M059J (cell line): Measurements from ENCODE around the gene IL16. TPM values are rescaled to one million over a fixed set of nuclear protein-coding genes. Genes with fewer than 3 reads are reported as not detected.
A peak's percentile ranks its signal among the peaks of the same experiment; 100 is the strongest.

ENCODE experiments used
- DNase-seq: peaks from one replicate; pipeline ENCODE4 v3.0.0-alpha.2; 2012; ENCODE audit warnings: low read depth
- total RNA-seq: library from RNA; depleted of rRNA; stranded (reverse); fragments of >200 nt; shearing (Covaris generic); gene quantifications from 2 replicates; pipeline ENCODE4 v1.2.3, GENCODE V29; 2014

IL16 gene
- total RNA-seq, 1 experiment from 2014 or later: not detected

DNA sequence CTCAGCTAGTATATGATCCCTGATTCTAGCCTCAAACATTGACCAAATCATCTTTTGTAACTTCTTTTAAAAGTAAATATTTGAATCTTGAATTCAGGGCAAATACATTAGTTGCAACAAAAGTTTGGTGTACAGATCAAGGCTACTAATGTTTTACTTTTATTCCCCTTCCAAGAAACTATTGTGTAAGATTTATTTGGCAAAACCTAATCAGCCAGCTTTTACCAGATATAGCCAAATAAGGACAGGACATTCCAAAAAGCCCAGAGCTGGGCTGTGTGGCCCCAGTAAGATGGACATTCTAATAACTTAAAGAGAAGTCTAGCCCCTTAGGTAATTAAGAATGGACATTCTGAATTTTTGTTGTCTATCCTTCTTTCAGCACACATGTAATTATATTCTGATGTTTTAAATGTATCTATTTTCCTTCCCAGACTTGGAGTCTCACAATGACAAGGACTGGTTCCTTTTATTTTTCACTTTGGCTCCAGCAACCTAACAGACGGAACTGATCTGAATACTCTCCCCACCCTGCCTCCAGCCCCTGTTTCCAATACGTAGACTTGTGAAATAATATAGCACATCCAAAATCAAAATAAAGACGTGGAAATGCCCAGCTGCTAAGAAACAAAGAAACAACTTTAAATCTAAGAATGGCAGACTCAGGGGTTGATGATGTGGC is 79.2 kb downstream of the IL16 start:
- no peak for DNase-seq

DNA sequence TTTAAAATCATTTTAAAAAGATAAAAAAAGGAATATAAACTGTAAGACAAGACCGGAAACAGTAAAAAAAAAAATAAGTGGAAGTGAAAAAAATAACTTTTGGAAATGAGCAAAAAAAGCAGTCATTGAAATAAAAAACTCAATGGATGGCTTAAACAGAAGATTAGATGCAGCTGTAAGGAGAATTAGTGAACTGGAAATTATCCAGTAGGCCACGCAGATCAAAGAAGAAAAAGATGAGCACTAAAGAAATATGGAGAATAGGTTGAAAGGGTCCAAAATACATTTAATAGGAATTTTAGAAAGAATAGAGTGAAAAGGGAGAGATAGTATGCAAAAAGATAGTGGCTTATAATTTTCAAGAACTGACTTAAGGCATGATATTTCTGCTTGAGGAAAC is 80.3 kb downstream of the IL16 start:
- DNase-seq: no peak

DNA sequence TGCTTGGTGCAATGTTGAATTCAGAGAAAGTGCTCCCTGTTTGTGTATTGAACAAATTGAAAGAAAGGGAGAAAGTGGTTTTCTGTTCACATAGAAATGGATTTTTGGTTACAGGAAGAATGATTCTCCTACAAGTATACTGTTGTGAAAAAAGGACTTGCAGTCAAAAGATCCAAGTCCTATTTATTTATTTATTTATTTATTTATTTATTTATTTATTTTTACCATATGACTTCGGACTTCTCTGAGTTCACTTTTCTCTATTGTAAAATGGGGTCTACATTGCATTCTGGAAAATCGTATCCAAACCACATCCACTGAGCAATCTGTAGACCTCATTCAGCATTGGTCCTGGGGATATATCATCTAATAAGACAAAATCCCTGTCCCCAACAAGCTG is 81.2 kb downstream of the IL16 start:
- DNase-seq: no peak

DNA sequence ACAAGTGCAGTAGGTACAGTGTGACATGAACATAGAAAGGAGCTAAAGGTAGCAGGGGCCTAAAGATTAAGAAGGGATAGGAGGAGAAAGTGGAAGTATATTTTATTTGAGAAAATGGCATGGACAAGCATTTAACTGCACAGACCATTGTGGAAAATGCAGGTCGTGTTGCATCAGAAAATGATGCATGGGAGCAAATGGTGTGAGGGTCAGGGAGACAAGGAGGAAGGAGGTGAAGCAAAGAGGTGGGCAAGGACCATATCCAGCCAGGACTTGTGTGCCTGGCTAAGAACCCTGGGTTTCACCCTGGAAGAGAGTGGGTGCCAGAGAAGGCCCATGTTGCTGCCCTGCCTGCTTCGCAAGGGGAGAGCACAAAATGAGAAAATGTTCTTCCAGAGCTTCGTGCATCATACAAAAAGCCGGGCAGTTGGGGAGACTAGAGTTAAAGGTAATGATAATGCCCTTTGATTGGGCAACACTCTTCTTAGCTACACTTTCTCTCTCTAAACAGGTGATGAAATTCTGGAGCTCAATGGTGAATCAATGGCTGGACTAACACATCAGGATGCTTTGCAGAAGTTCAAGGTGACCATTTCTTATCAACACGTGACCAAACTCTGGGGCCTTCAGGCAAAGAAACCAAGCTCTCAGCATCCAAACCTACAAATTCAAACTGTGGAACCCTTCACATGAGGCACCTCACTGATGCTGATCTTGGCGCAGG is 81.8 kb downstream of the IL16 start:
- no peak for DNase-seq

DNA sequence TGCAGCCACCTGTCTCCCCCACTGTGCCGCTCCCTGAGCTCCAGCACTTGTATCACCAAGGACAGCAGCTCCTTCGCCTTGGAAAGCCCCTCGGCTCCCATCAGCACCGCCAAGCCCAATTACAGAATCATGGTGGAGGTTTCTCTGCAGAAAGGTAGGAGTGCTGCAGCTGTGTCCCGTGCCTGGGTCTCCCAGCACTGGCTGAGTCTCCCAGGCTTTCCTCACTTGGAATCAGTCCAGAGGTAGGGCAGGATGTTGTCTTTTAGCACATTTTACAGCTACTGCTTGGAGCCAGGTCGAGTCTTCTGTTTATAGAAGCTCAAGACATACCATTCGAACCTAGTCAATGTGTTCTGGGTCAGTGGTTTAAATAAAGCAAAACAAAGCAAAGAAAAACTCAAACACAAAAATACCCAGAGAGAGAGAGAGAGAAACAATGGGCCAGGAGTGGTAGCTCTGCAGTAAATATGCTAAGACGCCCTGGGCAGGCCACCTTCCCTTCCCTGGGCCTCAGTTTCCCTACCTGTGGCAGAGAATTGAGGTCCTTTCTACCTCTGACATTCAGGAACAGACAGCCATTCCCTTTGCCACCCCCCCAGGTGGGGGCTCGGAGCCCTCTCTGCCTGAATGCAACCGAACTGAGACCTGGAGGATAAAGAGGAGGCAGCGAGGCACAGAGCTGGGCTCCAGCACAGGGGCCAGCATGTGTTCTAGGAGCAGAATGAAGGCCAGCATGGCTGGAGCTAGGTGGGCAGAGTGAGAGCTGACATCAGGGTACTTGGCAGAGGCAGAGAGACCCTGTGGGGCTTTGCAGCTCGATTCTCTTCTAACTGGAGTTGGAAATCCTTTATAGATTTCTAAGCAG is 83.2 kb downstream of the IL16 start:
- peak; percentile 67 for DNase-seq

DNA sequence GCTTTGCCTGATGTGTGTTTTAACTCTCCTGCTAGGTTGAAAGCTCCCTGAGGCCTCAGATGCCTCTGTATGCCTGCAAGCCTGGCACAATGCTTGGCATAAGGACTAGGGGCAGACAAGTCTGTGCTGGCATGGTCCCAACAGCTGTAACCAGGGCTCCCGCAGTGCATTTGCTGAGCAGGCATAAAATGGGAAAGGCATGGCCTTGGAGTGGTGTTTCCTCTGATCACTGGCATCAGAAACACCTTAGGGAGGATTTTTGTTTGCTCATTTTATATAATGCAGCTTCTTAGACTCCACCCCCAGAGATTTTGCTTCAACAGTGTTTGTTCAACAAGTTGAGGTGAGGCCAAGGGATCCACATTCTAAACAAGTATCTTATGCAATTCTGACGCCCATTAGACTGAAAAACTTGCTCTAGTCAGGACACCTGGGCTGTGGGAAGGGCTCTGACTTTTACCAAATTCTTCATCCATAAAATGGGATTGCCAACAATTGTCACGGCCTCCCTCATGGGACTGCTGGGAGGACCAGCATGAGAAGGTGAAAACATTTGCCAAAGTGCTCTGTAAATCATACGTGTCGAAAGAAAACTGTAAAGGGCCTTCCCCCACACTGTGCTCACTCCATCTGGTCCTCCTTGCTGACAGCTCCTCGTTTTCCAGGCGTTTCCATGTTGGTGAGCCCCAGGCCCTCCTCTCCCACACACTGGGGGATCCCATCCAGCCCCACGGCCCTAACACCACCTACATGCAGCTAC is 84.2 kb downstream of the IL16 start:
- DNase-seq: no peak

DNA sequence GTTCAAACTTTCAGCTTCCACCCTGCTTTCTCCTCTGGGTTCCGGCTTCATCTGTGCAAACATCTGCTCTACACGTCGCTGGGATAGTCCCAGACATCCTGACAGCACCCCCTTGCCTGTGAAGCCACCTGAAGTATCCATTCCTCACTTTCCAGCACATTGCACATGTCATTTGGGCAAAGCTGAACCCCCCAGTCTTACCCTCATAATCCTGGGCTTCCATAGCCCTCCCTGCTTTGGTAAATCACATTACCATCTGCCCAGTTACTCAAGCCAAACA is 84.7 kb downstream of the IL16 start:
- DNase-seq: no peak

DNA sequence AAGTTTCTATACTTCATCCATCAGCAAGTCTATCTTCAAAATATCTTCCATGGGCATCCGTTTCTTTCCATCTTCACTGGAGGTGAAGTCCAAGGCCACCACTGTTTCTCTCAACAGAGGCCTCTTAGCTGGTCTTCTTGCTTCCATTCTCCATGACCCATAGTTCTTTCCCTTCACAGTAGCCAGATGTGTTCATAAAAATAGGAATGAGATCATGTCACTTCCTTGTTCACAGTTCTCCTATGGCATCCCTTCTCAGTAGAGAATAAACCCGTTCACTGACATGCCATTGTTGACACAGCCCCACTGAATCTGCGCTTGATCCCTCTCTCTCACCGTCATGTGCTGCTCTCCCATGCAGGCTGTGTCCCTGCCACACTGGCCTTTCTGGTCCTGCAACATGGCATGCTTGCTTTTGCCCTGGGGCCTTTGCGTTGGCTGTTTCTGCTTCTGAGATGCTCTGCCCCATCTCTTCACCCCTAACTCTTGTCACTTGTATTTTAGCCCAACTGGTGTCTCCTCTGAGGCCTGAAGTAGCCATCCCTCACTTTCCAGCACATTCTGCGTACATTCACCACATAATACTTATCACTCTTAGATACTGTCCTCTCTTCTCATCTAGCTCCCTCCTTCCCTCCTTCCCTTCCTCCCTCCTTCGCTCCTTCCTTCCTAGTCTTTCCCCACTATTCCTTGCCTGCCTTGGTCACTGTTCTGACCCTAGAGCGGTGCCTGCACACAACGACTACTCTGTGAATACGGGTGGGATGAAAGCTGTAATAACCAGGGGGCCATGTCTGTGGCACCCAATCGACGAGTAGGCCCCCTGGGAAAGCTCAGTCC is 85.3 kb downstream of the IL16 start:
- no peak for DNase-seq

DNA sequence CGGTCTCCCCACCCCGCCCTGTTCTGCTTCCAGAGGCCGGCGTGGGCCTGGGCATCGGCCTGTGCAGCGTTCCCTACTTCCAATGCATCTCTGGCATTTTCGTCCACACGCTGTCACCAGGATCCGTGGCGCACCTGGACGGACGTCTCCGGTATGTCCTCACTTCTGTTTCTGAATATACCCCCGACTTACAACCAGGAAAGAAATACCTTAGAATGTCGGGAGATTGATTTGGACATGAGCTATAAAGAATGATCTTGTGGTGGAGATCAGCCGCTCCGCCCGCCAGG is 85.9 kb downstream of the IL16 start:
- DNase-seq: no peak

DNA sequence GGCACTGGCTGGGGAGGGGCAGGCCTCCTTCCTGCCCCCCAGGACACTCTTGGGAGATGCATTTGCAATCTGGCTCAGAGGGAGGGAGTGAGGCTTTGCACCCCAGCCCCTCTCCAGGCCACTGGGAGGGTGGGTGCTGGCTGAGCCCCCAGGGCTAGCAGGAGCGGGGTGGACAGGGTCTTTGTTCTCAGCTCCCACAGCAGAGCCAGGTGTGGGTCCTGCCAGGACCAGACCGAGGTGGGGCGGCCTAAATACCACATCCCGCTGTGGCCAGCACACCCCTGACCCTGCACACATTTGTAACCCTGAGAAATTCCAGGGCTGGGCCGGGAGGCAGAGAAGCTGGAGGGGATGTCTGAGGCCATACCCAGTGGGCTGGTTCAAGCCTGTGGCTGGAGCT is 86.2 kb downstream of the IL16 start:
- DNase-seq: no peak

DNA sequence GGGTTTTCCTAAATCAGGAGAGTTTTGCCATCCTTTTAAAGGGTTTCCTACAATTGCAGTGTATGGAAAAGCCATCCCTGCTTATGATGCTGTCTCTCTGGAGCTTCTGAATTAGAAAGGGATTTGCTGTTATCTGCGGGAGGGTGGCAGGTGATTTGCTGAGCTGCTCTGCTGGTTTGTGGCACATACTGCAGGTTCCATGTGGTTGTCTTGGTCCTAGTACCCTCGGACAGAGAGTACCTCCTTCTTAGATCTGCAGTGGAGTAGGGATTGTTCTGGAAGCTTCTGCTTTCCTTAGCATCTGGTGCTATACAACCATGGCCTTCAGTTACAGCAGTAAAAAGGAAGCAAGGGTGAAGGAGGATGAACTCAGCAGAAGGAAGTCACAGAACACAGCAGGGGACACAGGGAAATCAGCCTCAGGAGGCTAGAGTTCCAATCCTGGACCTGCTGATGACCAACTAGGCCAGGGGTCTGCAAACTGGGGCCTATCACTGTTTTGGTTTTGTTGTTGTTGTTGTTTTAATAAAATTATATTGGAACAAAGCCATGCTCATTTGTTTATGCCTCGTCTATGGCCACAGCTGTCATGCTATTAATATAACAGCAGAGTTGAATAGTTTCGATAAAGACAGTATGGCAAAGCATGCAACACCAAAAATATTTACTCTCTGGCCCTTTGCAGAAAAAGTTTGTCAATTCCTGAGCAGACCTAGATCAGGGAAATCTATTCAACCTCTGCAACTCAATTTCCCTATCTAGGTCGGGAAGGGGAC is 87.8 kb downstream of the IL16 start:
- DNase-seq: no peak

DNA sequence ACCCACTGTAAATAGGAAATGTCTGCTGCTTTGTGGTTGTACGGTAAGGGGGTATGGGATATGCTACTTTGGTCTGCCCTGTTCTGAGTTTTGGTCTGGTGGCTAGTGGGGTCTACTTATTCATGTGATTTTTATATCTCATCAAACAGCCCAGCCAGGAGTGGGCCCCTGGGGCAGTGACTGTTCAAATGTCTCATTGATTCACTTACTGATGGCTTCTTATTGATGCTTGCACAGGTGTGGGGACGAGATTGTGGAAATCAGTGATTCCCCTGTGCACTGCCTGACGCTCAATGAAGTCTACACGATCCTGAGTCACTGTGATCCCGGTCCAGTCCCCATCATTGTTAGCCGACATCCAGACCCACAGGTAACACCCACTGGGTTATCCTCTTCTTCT is 88.8 kb downstream of the IL16 start:
- DNase-seq: no peak

DNA sequence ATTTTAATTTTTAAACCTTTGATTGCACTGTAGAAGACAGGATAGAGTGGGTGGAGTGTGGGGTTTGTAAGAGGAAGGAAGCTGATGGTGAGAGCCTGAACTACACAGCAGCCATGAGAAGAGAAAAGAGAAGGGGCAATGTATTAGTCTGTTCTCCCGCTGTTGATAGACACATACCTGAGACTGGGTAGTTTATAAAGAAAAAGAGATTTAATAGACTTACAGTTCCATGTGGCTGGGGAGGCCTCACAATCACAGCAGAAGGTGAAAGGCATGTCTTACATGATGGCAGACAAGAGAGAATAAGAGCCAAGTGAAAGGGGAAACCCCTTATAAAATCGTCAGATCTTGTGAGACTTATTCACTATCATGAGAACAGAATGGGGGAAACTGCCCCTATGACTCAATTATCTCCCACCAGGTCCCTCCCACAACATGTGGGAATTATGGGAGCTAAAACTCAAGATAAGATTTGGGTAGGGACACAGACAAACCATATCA is 90.0 kb downstream of the IL16 start:
- DNase-seq: no peak

DNA sequence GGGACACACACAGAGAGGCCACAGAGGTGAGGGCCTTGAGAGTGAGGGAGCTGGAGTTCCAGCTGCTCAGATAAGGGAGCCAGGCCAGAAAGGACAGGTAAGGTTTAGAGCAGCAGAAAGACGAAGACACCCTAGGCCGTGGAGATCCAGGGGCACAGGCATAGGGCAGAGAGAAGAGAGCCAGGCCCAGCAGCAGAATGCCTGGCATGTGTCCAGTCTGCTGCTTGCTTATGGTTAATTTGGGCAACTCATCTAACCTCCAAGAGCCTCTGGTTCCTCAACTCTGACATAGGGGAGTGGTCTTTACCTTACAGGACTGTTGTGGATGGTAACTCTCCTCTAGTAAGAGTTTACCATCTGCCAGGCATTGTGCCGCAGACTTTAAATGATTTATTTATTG is 91.4 kb downstream of the IL16 start:
- DNase-seq: no peak

DNA sequence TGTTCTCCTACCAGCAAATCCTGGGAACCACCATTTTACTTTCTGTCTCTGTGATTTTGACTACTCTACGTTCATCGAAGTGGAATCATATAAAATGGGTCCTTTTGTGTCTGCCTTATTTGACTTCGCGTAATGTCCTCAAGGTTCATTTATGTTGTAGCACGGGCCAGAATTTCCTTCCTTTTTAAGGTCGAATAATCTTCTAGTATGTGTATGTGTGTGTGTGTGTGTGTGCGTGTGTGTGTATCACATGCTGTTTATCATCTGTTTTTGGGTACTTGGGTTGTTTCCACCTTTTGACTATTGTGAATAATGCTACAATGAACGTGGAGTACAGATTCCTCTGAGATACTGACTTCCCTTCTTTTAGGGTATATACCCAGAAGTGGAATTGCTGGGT is 91.9 kb downstream of the IL16 start:
- no peak for DNase-seq

DNA sequence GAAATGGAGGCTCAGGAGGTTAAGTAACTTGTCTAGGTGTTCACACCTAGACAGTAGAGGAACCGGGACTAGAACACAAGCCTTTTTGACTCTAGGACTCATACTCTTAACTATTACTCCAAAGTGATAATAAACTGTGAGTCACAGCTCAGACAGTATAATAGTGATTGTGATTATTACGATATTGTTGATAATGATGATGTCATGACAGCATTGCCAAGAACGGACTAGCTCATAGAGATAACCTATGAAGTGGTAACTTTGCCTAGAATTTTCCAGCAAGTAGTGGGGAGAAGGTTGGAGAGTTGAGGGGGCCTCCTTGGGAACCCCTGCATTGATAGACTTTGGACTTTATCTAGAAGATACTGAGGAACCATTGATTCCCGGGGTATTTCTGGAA is 93.2 kb downstream of the IL16 start:
- no peak for DNase-seq

DNA sequence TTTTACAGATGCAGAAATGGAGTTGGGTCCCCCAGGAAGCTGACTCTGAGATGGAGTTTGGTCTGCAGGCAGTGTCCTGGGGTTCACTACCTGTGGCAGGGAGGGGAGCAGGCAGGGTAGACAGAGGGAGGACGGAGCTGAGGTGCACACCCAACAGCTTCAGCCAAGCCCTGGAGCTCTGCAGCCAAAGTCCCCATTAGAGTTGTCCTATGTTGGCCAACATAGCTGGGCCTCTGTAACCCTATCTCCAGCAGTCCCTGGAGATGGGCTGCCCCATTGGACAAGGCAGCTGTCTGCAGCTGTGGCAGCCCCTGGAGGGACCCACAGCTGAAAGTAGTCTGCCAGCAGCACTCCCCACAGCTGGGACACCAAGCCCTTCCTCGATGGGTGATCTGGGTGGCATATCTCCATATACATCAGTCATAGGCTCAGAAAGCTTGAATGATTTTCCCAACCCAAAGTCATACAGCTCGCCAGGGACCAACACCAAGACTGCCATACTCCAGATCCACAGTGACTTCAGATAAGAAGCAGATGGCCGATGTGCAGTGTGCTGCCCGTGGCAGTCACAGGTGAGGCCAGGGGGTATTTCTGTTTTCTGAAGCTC is 95.3 kb downstream of the IL16 start:
- DNase-seq: no peak

DNA sequence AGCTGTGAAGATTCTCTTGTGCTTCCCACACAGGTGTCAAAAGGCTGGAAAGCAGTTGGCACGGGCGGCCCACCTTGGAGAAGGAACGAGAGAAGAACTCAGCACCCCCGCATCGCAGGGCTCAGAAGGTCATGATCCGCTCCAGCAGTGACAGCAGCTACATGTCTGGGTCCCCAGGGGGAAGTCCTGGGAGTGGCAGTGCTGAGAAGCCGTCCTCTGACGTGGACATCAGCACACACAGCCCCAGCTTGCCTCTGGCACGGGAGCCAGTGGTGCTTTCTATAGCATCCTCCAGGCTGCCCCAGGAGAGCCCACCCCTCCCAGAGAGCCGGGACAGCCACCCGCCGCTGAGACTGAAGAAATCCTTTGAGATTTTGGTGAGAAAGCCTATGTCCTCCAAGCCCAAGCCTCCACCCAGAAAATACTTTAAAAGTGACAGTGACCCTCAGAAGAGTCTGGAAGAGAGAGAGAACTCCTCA is 95.9 kb downstream of the IL16 start:
- DNase-seq: no peak

DNA sequence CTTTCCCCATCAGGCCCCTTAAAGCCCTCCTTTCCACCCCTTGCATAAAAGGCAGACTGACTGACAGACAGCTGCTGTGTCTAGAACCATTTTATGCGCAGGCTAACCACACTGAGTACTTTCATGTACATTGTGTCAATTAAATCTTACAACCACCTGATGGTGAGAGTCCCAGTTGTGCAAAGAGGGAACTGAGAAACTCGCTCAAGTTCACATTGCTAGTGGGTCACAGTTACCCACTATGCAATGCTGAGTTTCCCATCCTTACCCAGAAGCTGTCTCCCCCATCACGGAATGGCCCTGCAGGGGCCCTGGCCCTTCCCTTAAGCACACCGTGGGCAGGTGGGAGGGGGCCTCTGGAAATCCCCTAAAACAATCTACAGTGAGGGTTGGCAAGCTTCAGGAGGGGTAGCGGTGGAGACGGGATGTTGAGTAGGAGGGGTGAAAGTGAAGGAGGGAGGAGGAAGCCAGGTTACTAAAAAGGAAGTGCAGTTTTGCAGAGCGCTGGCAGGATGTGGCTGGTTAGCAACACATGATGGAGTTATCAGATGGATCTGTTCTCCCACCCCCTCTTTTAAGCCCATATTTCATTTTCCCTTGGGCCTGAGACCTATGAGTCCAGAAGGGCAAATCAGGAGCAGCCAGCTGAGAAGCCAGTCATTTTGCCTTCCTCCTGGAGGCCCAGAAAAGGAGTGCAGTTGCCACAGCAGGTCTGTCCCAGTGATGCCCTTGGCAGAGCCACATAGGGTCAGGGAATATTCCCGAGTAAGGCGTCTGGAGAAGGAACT is 97.2 kb downstream of the IL16 start:
- no peak for DNase-seq
